Stimulated activated effector memory CD8-positive, alpha-beta T cell treated with anti-CD3 and anti-CD28 coated beads, Interleukin-12 subunit alpha, Interleukin-12 subunit beta, amount 100 ng/mL, for 72 hours (primary cell): ENCODE results near the gene CCDC85A.

Experiments
- ATAC-seq: fragments of 150-1000 bp; cut with Tn5 transposase; 2 replicates; pipeline ENCODE4 v1.10.0; 2021
- DNase-seq, 2 donors: peaks; one replicate each; pipeline ENCODE4 v3.0.0; 2021 to 2022; ENCODE audit warnings: low spot score in 2 of 2
- H3K27ac Mint-ChIP-seq: one replicate; pipeline ENCODE4 v1.8.0; 2022; ENCODE audit warnings: mild to moderate bottlenecking, mixed read lengths
- H3K36me3 Mint-ChIP-seq: one replicate; pipeline ENCODE4 v1.8.0; 2022; ENCODE audit warnings: mild to moderate bottlenecking, mixed read lengths
- H3K4me1 Mint-ChIP-seq: one replicate; pipeline ENCODE4 v1.8.0; 2022; ENCODE audit warnings: mixed read lengths
- H3K4me3 Mint-ChIP-seq: one replicate; pipeline ENCODE4 v1.8.0; 2022; ENCODE audit warnings: mild to moderate bottlenecking, mixed read lengths
- H3K9me3 Mint-ChIP-seq: one replicate; pipeline ENCODE4 v1.8.0; 2022; ENCODE audit warnings: mixed read lengths

The CCDC85A gene

DNA sequence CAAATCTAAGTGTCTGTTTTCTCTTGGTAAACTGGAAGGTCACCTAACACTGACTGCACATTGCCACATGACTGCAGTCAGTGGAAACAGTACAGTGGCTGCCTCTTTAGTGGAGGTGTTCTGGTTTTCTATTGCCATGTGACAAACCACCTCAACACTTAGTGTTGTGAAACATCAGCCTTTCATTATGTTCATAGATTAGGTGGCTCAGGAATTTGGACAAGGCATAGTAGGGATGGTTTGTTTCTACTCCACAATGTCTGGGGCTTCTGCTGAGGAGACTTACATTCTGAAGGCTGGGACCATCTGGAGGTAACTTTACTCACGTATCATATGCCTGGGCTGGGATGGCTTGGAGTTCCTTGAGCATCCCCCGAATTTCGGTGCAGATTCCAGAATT, 26.5 kb downstream of the CCDC85A start:
- H3K27ac Mint-ChIP-seq, result no peak overlapping the region
- no peaks in the 10 kb centered on the region for H3K36me3 Mint-ChIP-seq

DNA sequence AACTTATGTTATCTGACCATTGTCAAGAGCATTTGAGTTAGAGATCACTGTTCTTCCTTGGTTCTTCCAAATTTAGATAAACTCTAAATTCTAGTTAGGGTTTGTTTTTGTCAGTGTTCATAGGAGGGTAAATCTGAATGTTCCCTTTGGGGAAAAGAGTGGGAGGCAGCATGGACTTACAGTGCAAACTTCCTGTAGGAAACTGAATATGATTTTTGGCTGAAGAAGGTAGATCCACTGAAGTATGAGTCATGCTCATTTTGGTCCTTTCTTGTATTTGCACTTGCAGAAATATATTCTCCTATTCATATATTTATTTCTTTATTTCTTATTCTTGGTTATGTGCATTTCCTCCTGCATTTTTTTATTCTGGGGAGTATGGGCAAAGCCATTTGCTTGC, 27.3 kb downstream of the CCDC85A start:
- H3K4me3 Mint-ChIP-seq, result no peak overlapping the region
- ATAC-seq (no peak), DNase-seq (no peak)
- no peaks in the 10 kb centered on the region for H3K36me3 Mint-ChIP-seq
- H3K4me1 Mint-ChIP-seq, result no peaks in the 10 kb centered on the region
- peaks cover 4% of the 10 kb centered on the region for H3K9me3 Mint-ChIP-seq
- no peak overlapping the region for H3K27ac Mint-ChIP-seq

More for the DNA sequence above, 26.5 kb downstream of the CCDC85A start:
- no peak for DNase-seq
- Mint-ChIP-seq H3K4me1 (no peaks in the 10 kb centered on the region), H3K9me3 (peaks cover 4% of the 10 kb centered on the region), H3K4me3 (no peak overlapping the region)
- no peak for ATAC-seq

DNA sequence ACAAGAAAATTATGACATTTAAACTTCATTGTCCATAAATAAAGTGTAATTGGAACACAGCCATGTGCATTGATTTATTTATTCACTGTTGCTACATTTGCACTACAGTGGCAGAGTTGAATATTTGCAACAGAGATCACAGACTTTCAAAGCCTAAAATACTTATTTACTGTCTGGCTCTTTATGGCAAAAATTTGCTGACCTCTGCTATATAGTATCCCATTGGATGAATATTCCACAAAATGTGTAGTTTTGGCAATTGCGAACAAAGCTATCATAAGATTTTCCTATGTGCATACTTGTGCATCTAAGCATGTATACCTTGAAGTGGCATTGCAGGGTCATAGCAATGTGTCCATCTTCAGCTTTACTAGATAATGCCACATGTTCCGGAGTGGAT, 32.1 kb downstream of the CCDC85A start:
- H3K27ac Mint-ChIP-seq, result no peak overlapping the region
- no peaks in the 10 kb centered on the region for H3K36me3 Mint-ChIP-seq
- no peak overlapping the region for H3K4me3 Mint-ChIP-seq
- H3K9me3 Mint-ChIP-seq, result peaks cover 7% of the 10 kb centered on the region
- no peaks in the 10 kb centered on the region for H3K4me1 Mint-ChIP-seq
- ATAC-seq (no peak), DNase-seq (no peak)

DNA sequence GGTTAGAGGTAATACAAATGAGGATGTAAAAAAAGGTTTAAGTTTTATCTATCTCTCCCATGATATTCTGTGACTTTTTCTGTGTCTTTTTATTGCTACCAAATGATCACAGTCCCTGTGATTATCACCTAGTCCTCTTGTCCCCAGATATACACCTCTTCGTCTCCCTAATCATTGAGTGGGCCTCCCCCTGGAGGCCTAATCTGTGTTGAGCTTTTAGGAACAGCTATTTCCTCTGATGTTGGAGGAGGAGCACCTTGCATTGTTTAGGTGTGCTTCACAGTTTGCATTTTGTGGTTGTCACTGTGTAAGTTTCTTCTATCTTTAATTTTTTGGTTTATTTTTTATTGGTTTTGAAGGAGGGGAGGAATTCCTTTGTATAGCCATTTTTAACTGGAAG, 33.3 kb downstream of the CCDC85A start:
- no peak overlapping the region for H3K27ac Mint-ChIP-seq
- ATAC-seq, result no peak
- H3K4me1 Mint-ChIP-seq, result no peaks in the 10 kb centered on the region

DNA sequence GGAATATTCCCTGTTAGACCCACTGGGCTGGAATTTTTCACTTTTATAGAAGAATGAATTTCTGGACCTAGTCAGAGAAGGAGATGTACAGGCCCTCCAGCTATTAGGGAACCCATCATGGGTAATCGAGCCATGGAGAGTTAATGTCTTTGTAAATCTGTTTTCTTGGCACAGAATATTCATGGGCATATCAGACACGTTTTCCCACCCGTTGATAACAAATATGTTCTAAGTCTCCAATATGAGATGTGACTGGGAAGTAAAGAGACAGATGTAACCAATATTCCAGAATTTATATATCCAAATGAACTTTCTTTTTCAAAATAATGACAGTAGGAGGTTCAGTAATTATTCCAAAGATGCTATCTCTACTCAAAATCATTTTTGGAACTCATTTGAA, 38.7 kb downstream of the CCDC85A start:
- no peaks in the 10 kb centered on the region for H3K4me1 Mint-ChIP-seq
- H3K4me3 Mint-ChIP-seq, result no peak overlapping the region
- no peak overlapping the region for H3K27ac Mint-ChIP-seq
- no peak for ATAC-seq
- no peak for DNase-seq
- H3K9me3 Mint-ChIP-seq, result peaks cover 4% of the 10 kb centered on the region
- H3K36me3 Mint-ChIP-seq, result no peaks in the 10 kb centered on the region

More for the DNA sequence above, 33.3 kb downstream of the CCDC85A start:
- no peak overlapping the region for H3K4me3 Mint-ChIP-seq
- H3K36me3 Mint-ChIP-seq, result no peaks in the 10 kb centered on the region
- no peak for DNase-seq
- H3K9me3 Mint-ChIP-seq, result peaks cover 3% of the 10 kb centered on the region

DNA sequence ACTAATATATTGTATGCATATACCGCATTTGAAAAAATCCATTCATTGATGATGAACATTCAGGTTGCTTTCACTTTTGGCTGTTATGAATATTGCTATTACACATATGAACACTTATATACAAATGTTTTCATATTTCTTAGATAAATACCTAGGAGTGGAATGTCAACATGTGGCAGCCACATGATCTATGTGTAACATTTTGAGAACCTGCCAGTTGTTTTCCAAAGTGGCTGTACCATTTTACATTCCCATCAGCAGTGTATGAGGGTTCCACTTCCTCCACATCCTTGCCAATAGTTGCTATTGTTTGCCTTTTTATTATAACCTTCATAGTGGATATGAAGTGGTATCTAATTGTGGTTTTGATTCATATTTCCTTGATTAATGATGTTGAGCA, 40.5 kb downstream of the CCDC85A start:
- Mint-ChIP-seq H3K4me3 (no peak overlapping the region), H3K4me1 (no peaks in the 10 kb centered on the region), H3K27ac (no peak overlapping the region), H3K36me3 (no peaks in the 10 kb centered on the region), H3K9me3 (peaks cover 4% of the 10 kb centered on the region)
- ATAC-seq (no peak), DNase-seq (no peak)

DNA sequence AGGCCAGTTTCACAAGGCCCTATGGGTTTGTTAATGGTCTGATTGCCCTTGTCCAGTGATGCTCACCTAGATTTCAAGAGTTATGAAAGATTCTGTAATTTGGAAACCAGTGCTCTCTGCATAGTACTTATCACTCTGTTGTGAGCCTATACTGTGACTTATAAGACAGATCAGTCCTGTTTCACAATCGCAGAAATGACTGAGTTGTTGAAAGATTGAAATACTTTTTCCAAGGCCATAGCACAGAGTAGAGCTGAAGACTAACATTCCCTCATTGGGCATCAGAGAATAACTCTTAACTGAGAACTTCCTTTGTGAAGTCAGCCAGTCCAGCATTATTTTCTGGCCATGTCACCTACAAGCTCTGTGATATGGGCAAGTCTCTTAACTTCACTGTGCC, 44.0 kb downstream of the CCDC85A start:
- Mint-ChIP-seq H3K27ac (no peak overlapping the region), H3K9me3 (peaks cover 15% of the 10 kb centered on the region), H3K4me1 (no peaks in the 10 kb centered on the region), H3K36me3 (no peaks in the 10 kb centered on the region), H3K4me3 (no peak overlapping the region)
- no peak for DNase-seq
- ATAC-seq, result no peak

DNA sequence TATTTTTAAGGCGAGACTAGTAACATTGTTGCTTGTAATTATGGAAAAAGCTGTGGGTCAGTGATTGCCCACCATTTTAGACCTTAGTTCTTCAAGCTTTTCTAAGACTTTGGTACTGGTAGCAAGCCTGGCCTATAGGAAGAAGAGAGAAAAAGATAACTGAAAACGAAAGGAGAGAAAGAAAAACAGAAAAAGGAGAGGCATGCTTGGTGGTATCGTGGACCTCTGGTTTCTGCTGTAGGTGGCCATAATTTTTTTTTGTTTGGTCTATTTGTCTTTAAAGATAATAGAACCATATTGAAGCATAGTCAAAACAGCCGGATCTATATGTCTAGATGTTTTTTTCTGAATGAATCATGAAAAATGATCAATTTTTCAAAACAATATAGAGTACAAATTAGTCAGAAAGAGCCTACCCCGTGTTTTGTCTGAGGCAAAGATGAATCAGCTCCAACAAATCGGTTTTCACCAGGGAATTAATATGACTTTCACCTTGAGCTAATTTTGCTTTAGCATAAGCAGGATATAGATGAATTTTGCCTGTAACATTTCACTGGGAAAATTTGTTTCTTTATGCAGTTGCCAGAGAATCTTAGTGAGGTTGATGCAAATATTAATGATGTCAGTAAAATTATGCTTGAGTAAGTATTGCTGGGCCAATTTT, 45.7 kb downstream of the CCDC85A start:
- no peak for ATAC-seq
- Mint-ChIP-seq H3K4me1 (no peaks in the 10 kb centered on the region), H3K4me3 (no peak overlapping the region), H3K27ac (no peak overlapping the region), H3K36me3 (no peaks in the 10 kb centered on the region), H3K9me3 (peaks cover 18% of the 10 kb centered on the region)
- DNase-seq, result no peak

DNA sequence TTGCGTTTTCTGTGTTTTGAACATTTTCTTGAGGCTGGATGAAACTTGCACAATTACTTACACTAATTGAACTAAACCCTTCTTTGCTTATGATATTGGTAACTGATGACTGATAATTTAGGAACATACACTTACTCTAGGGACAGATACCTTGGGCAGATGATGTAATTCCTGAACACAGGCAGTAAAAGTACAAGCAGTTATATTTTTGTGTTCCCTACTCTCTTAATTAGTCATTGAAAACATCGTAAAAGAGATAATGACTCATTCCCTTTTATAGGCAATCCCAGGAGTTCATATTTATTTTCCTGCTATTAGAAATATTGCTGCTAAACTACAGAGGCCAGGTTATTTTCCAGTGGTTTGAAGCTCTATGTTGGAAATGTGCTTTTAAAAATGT, 46.4 kb downstream of the CCDC85A start:
- H3K36me3 Mint-ChIP-seq, result no peaks in the 10 kb centered on the region
- ATAC-seq, result no peak
- no peak for DNase-seq
- H3K27ac Mint-ChIP-seq, result no peak overlapping the region
- peaks cover 19% of the 10 kb centered on the region for H3K9me3 Mint-ChIP-seq
- H3K4me1 Mint-ChIP-seq, result no peaks in the 10 kb centered on the region
- no peak overlapping the region for H3K4me3 Mint-ChIP-seq

DNA sequence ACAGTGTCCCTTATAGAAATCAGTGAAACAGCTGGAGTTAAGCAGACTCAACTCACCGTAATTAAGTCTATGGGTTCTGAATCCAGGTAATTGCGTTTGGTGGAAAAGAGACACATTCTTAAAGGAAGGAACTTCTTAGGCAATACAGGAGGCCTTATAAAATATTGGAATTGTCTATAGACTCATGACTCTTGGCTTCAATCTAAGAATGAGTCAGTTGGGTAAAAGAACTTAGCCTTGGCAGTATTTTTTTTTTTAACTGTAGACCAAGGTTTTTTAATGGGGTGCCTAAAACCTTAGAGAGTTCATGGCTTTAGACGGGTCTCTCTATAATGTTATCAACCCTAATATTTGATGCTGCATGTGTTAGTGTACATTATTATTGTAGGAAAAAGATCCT, 47.6 kb downstream of the CCDC85A start:
- Mint-ChIP-seq H3K36me3 (no peaks in the 10 kb centered on the region), H3K4me1 (no peaks in the 10 kb centered on the region), H3K4me3 (no peak overlapping the region), H3K27ac (no peak overlapping the region), H3K9me3 (peaks cover 19% of the 10 kb centered on the region)
- no peak for ATAC-seq
- DNase-seq, result no peak

DNA sequence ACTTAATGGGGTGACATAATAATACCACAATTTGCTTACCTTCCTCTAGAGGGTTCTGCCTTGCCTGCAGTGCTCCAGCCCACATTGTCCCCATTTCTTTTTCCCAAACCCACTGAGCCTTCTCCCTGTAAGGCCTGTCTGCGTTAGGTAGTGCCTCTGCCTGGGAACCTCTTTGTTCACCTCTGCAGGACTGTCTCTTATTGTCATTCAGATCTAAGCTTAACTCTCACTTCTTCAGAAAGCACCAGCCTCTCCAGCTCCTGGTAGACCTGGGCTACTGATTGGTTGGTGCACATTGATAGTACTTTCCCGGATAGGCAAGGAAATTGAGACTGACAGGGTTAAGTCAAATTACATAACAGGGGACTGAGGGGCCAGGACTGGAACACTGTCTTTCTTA, 49.1 kb downstream of the CCDC85A start:
- Mint-ChIP-seq H3K27ac (no peak overlapping the region), H3K4me1 (no peaks in the 10 kb centered on the region), H3K4me3 (no peak overlapping the region), H3K36me3 (no peaks in the 10 kb centered on the region), H3K9me3 (peaks cover 19% of the 10 kb centered on the region)
- ATAC-seq (no peak), DNase-seq (no peak)

DNA sequence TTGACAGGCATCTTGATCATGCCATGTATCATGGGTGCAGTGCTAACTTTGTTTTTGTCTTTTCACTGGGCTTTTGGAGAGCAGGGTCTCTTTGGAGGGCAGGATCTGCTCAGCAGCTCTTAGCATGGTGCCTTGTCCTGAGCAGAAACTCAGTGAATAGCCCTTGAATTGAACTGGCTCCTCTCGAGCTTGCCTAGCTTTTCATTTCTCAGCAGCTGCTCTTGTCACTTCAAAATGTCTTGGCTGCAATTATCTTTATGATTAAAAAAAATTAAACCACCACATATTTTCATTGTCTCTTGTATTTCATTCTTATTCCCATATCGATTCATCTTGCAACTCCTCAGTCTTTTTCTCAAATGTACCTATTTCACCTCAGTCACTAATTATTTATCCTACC, 50.5 kb downstream of the CCDC85A start:
- ATAC-seq, result no peak
- Mint-ChIP-seq H3K27ac (no peak overlapping the region), H3K36me3 (no peaks in the 10 kb centered on the region), H3K9me3 (peaks cover 19% of the 10 kb centered on the region), H3K4me1 (no peaks in the 10 kb centered on the region), H3K4me3 (no peak overlapping the region)
- DNase-seq, result no peak

DNA sequence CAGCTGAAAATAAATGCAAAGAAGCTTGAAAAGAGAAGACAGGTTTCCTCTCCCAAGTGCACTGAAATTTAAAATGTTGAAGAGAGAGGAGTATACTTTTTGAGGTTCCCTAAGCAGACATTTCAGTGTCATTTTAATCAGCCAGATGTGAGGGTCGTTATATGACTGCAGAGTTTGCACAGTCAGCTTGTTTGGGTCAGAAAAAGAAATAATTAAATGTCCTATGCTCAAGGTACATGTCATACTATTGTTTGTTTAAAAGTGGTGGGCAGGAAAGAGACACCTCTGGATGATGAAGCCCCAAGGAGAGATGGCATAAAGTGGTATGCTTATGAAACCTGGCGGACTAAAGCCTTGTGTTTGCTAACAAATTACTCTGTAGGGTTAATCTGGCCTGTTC, 55.2 kb downstream of the CCDC85A start:
- no peak for DNase-seq
- ATAC-seq, result no peak
- Mint-ChIP-seq H3K9me3 (peaks cover 20% of the 10 kb centered on the region), H3K4me3 (no peak overlapping the region), H3K4me1 (no peaks in the 10 kb centered on the region), H3K36me3 (no peaks in the 10 kb centered on the region), H3K27ac (no peak overlapping the region)

DNA sequence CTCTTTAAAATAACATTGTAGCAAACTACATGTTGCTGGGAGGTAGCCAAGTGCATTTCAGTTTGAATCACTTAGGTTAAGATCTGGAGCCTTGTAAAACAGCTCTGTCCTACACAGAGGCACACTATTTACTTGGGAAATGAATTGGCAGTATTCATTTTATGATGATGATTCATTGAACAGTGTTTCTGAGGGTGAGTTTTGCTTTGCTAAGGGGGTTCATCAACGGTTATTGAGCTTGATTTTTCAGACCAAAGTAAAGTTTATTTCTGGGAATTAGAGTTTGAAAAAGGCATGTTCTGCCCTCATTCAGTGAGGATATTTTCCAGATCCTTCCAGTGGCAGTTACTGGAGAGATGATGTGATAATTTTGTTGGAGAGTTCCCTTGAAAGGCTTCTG, 55.6 kb downstream of the CCDC85A start:
- H3K4me3 Mint-ChIP-seq, result no peak overlapping the region
- H3K27ac Mint-ChIP-seq, result no peak overlapping the region
- no peak for DNase-seq
- no peaks in the 10 kb centered on the region for H3K4me1 Mint-ChIP-seq
- peaks cover 20% of the 10 kb centered on the region for H3K9me3 Mint-ChIP-seq
- ATAC-seq, result no peak
- no peaks in the 10 kb centered on the region for H3K36me3 Mint-ChIP-seq

DNA sequence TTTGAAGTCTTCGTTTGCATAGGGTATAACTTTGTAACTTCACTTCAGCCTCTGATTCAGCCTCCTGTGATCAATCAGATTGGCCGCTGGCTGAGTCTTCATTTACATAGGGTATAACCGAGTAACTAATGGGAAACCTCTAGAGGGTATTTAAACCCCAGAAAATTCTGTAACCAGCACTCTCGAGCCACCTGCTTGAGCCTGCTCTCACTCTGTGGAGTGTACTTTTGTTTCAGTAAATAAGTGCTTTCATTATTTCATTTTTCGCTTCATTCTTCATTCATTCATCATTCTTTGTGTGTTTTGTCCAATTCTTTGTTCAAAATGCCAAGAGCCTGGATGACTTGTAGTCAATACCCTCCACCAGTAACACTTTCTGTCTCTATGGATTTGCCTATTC, 56.4 kb downstream of the CCDC85A start:
- H3K27ac Mint-ChIP-seq, result no peak overlapping the region
- H3K4me3 Mint-ChIP-seq, result no peak overlapping the region
- peaks cover 19% of the 10 kb centered on the region for H3K9me3 Mint-ChIP-seq
- ATAC-seq (no peak), DNase-seq (no peak)
- H3K4me1 Mint-ChIP-seq, result no peaks in the 10 kb centered on the region
- no peaks in the 10 kb centered on the region for H3K36me3 Mint-ChIP-seq

DNA sequence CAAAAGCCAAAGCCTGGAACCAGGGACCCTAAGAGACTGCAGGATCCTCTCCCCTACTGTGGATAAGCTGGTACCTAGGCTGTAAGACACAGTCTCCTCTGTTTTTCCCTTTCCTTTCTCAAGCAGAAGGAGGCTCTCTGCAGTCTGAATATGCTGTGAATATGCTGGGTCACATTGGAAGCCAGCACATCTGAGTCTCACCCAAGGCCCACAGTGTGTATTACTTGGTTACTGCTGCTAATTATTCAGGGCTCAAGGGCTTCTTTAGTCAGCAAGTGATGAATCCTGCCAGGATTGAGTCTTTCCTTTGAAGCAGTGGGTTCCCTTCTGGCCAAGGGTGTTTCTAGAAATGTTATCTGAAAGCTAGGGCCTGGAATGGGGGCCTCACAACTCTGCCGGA, 60.7 kb downstream of the CCDC85A start:
- H3K27ac Mint-ChIP-seq, result no peak overlapping the region
- DNase-seq, result no peak
- H3K4me1 Mint-ChIP-seq, result no peaks in the 10 kb centered on the region
- peaks cover 17% of the 10 kb centered on the region for H3K9me3 Mint-ChIP-seq
- H3K4me3 Mint-ChIP-seq, result no peak overlapping the region
- ATAC-seq, result no peak
- H3K36me3 Mint-ChIP-seq, result no peaks in the 10 kb centered on the region
